ENCODE results near the gene GRK5. TPM values are rescaled to one million over a fixed set of nuclear protein-coding genes. Genes with fewer than 3 reads are reported as not detected.
A peak's percentile ranks its signal among the peaks of the same experiment; 100 is the strongest.

GRK5 gene
- total and polyA plus RNA-seq, 5 donors from 2014 or later, result 5.1 to 46.4 (median 14.5) TPM

DNA sequence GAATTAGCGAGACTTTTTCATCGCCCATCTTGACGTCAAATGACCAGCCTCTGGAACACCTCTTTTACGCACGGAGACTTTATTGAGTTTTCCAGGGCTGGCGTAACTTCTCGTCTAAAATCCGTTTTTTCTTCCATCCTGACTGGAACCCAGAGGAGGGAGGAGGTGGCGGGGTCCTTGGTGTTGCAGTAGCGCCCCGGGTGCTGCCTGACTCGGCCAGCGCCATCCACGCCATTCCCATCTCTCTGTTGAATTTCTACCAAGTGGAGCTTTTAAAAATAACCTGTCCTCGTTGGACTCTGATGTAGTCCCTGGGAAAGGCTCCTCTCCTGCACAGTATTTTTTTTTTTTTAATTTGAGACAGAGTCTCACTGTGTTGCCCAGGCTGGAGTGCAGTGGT is 179.3 kb downstream of the GRK5 start:
- peak overlapping the region in 2 of 3 donors; percentile 35 to 61 for H3K27ac Mint-ChIP-seq
- H3K4me3 ChIP-seq (ENCODE audit: low read depth, low read length), result no peak overlapping the region
- H3K27ac ChIP-seq (ENCODE audit: insufficient read depth, low read length, poor library complexity, severe bottlenecking), result no peak overlapping the region
- H3K36me3 Mint-ChIP-seq, result peaks cover 36% of the 10 kb centered on the region
- H3K9me3 Mint-ChIP-seq, result no peaks in the 10 kb centered on the region
- peaks cover 11 to 23% (median 19%) of the 10 kb centered on the region in 4 donors for H3K4me1 Mint-ChIP-seq
- no peaks in the 10 kb centered on the region for H3K27me3 Mint-ChIP-seq
- ATAC-seq (ENCODE audit: low read depth in 2 of 2) (no peak), DNase-seq (no peak)
- H3K36me3 ChIP-seq (ENCODE audit: control insufficient read depth, insufficient read depth, low read length), result peaks cover 10% of the 10 kb centered on the region
- peaks cover 3% of the 10 kb centered on the region for H3K4me1 ChIP-seq (ENCODE audit: control insufficient read depth, insufficient read depth, low read length, poor library complexity, severe bottlenecking)
- H3K9me3 ChIP-seq (ENCODE audit: control insufficient read depth in 2 of 2, low read length in 2 of 2), result no peaks in the 10 kb centered on the region
- H3K4me3 Mint-ChIP-seq, result no peak overlapping the region
- H3K27me3 ChIP-seq (ENCODE audit: control insufficient read depth, insufficient read depth, low read length), result no peaks in the 10 kb centered on the region

DNA sequence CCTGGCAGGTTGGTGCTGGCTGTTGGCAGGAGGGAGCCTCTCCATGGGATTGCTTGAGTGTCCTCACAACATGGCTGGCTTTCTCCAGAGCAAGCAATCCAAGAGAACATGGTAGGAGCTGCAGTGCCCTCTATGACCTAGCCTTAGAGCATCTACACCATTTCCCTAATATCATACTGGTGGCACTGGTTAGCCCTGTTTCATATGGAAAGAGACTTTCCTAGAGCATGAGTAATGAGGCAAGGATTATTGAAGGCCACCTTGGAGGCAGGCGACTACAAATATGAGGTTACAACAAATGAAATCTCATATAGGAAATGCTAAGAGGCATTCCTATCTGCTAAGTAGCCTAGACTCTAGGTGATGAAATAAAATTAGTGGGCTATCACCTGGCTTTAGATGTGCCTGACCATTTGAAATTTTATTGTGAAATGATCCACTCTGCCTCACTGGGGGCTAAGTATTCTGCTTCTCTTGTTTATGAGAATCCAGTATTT is 181.5 kb downstream of the GRK5 start:
- Histone ChIP-seq H3K4me3 (ENCODE audit: low read depth, low read length) (no peak overlapping the region), H3K36me3 (ENCODE audit: control insufficient read depth, insufficient read depth, low read length) (peaks cover 7% of the 10 kb centered on the region), H3K4me1 (ENCODE audit: control insufficient read depth, insufficient read depth, low read length, poor library complexity, severe bottlenecking) (no peaks in the 10 kb centered on the region), H3K27me3 (ENCODE audit: control insufficient read depth, insufficient read depth, low read length) (no peaks in the 10 kb centered on the region), H3K9me3 (ENCODE audit: control insufficient read depth in 2 of 2, low read length in 2 of 2) (no peaks in the 10 kb centered on the region), H3K27ac (ENCODE audit: insufficient read depth, low read length, poor library complexity, severe bottlenecking) (no peak overlapping the region)
- peaks cover 22% of the 10 kb centered on the region for H3K36me3 Mint-ChIP-seq
- peaks cover 0 to 18% (median 13%) of the 10 kb centered on the region in 4 donors for H3K4me1 Mint-ChIP-seq
- ATAC-seq (ENCODE audit: low read depth in 2 of 2), result no peak
- peak overlapping the region in 1 of 3 donors; percentile 29 for H3K27ac Mint-ChIP-seq
- DNase-seq, result no peak
- H3K4me3 Mint-ChIP-seq, result no peak overlapping the region
- H3K9me3 Mint-ChIP-seq, result peaks cover 0 to 2% (median 0%) of the 10 kb centered on the region in 7 donors
- H3K27me3 Mint-ChIP-seq, result no peaks in the 10 kb centered on the region

DNA sequence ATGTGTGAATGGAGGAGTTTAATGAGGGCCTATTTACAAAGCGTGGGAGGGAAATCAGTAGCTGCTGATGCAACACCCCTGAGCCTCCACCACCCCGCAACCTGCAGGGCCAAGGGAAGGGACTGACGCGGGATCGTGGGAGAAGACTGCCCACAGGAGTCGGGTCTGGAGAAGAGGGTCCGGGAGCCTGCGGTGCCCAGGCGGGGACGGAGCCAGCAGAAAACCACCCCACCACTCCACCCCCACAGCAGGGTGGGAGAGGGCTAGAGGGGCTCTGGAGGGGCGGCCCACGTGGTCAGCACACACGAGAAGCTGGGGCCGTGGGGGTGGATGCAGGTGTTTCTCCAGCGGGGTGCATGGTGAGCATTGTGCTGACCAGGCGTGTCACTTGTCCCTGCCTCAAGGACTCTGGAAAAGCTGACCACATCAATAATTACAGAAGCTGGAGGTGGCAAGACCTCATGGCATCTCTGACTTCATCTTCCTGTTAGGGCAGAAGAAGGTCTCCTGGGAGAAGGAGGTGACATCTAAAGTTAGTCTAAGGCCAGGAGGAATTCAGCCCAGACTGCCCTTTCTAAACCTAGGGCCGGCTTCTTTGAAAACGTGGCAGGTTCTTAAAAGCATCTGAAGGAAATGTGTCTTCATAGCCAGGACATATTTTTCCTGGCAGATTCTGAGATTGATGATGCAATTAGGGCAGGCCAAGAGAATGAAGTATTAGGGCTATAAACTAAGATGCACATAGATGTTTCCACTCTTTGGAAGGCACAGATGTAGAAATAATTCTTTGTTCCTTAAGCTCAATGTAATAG is 184.3 kb downstream of the GRK5 start:
- Mint-ChIP-seq H3K4me1 (peaks cover 0 to 19% (median 16%) of the 10 kb centered on the region in 4 donors), H3K4me3 (no peak overlapping the region), H3K27me3 (no peaks in the 10 kb centered on the region), H3K9me3 (peaks cover 0 to 2% (median 0%) of the 10 kb centered on the region in 7 donors), H3K36me3 (peaks cover 8% of the 10 kb centered on the region), H3K27ac (no peak overlapping the region)
- Histone ChIP-seq H3K4me1 (ENCODE audit: control insufficient read depth, insufficient read depth, low read length, poor library complexity, severe bottlenecking) (no peaks in the 10 kb centered on the region), H3K9me3 (ENCODE audit: control insufficient read depth in 2 of 2, low read length in 2 of 2) (no peaks in the 10 kb centered on the region), H3K4me3 (ENCODE audit: low read depth, low read length) (no peak overlapping the region), H3K36me3 (ENCODE audit: control insufficient read depth, insufficient read depth, low read length) (peaks cover 2% of the 10 kb centered on the region), H3K27me3 (ENCODE audit: control insufficient read depth, insufficient read depth, low read length) (no peaks in the 10 kb centered on the region), H3K27ac (ENCODE audit: insufficient read depth, low read length, poor library complexity, severe bottlenecking) (no peak overlapping the region)
- DNase-seq (no peak), ATAC-seq (ENCODE audit: low read depth in 2 of 2) (no peak)

DNA sequence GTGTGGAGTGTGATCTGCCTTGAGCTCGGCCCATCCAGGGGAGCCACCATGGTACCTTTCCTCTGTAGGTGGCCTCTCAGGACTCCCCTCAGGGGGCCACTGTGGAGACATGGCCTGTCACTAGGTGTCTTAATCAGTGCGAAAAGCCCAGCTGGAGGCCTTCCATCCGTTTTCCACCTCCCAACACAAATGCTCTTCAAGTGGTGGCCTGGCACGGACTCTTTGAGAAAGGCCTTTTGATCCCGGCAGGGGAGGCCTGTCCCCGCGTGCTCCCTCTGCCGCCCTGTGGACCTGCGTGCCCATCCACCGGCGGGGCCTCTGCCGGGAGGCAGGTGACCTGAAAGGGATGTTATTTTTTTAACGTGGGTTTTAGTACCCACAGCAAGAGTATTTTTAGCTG is 185.6 kb downstream of the GRK5 start:
- no peaks in the 10 kb centered on the region for H3K9me3 ChIP-seq (ENCODE audit: control insufficient read depth in 2 of 2, low read length in 2 of 2)
- DNase-seq (no peak), ATAC-seq (ENCODE audit: low read depth in 2 of 2) (no peak)
- Mint-ChIP-seq H3K9me3 (peaks cover 0 to 2% (median 0%) of the 10 kb centered on the region in 7 donors), H3K27ac (peak overlapping the region in 1 of 3 donors; percentile 43), H3K27me3 (no peaks in the 10 kb centered on the region), H3K4me3 (no peak overlapping the region), H3K36me3 (peaks cover 11% of the 10 kb centered on the region), H3K4me1 (peaks cover 0 to 19% (median 17%) of the 10 kb centered on the region in 4 donors)
- H3K27me3 ChIP-seq (ENCODE audit: control insufficient read depth, insufficient read depth, low read length), result no peaks in the 10 kb centered on the region
- no peaks in the 10 kb centered on the region for H3K4me1 ChIP-seq (ENCODE audit: control insufficient read depth, insufficient read depth, low read length, poor library complexity, severe bottlenecking)
- H3K4me3 ChIP-seq (ENCODE audit: low read depth, low read length), result no peak overlapping the region
- H3K27ac ChIP-seq (ENCODE audit: insufficient read depth, low read length, poor library complexity, severe bottlenecking), result no peak overlapping the region
- peaks cover 15% of the 10 kb centered on the region for H3K36me3 ChIP-seq (ENCODE audit: control insufficient read depth, insufficient read depth, low read length)

DNA sequence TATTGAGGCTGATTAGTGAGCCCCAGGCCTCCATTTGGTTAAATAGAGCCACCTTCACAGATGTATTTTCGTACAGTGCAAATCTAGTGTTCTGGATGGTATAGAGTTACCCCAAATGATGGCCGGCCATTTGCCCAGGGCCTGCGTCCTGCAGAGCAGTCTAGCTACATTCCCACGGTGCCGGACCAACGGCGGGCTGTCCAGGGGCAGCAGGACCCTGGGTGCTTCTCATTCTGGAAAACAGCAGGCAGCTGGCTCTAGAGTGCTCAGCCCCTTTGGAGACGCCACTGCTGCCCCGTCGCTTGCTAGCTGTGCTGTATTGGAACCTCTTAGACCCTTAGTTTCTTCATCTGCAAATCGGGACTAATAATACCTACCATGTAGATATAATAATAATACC is 186.1 kb downstream of the GRK5 start:
- no peak overlapping the region for H3K4me3 ChIP-seq (ENCODE audit: low read depth, low read length)
- peaks cover 0 to 2% (median 0%) of the 10 kb centered on the region in 7 donors for H3K9me3 Mint-ChIP-seq
- peaks cover 16% of the 10 kb centered on the region for H3K36me3 ChIP-seq (ENCODE audit: control insufficient read depth, insufficient read depth, low read length)
- no peak overlapping the region for H3K4me3 Mint-ChIP-seq
- H3K9me3 ChIP-seq (ENCODE audit: control insufficient read depth in 2 of 2, low read length in 2 of 2), result no peaks in the 10 kb centered on the region
- H3K27me3 ChIP-seq (ENCODE audit: control insufficient read depth, insufficient read depth, low read length), result no peaks in the 10 kb centered on the region
- DNase-seq, result no peak
- H3K36me3 Mint-ChIP-seq, result peaks cover 11% of the 10 kb centered on the region
- H3K27ac Mint-ChIP-seq, result peak overlapping the region in 2 of 3 donors; percentile 62 to 90
- peaks cover 0 to 19% (median 17%) of the 10 kb centered on the region in 4 donors for H3K4me1 Mint-ChIP-seq
- no peak for ATAC-seq (ENCODE audit: low read depth in 2 of 2)
- no peak overlapping the region for H3K27ac ChIP-seq (ENCODE audit: insufficient read depth, low read length, poor library complexity, severe bottlenecking)
- no peaks in the 10 kb centered on the region for H3K27me3 Mint-ChIP-seq
- H3K4me1 ChIP-seq (ENCODE audit: control insufficient read depth, insufficient read depth, low read length, poor library complexity, severe bottlenecking), result no peaks in the 10 kb centered on the region

DNA sequence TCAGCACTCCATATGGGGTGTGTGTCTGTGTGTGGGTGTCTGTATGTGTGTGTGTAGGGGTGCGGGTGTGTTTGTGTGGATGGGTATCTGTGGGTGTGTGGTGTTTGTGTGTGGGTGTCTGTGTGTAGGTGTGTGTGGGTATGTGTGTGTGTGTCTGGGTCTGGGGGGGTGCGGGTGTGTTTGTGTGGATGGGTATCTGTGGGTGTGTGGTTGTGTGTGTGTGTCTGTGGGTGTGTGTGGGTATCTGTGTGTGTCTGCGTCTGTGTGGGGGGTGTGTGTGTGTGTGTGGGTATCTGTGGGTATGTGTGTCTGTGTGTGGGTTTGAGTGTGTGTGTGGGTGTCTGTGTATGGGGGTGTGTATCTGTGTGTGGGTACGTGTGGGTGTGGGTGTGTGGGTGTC is 186.5 kb downstream of the GRK5 start:
- Mint-ChIP-seq H3K27me3 (no peaks in the 10 kb centered on the region), H3K4me1 (peaks cover 0 to 19% (median 17%) of the 10 kb centered on the region in 4 donors), H3K36me3 (peaks cover 11% of the 10 kb centered on the region), H3K4me3 (no peak overlapping the region), H3K27ac (peak overlapping the region in 2 of 3 donors; percentile 62 to 90), H3K9me3 (peaks cover 0 to 2% (median 0%) of the 10 kb centered on the region in 7 donors)
- Histone ChIP-seq H3K27ac (ENCODE audit: insufficient read depth, low read length, poor library complexity, severe bottlenecking) (no peak overlapping the region), H3K36me3 (ENCODE audit: control insufficient read depth, insufficient read depth, low read length) (peaks cover 16% of the 10 kb centered on the region), H3K4me1 (ENCODE audit: control insufficient read depth, insufficient read depth, low read length, poor library complexity, severe bottlenecking) (no peaks in the 10 kb centered on the region), H3K4me3 (ENCODE audit: low read depth, low read length) (no peak overlapping the region), H3K27me3 (ENCODE audit: control insufficient read depth, insufficient read depth, low read length) (no peaks in the 10 kb centered on the region), H3K9me3 (ENCODE audit: control insufficient read depth in 2 of 2, low read length in 2 of 2) (no peaks in the 10 kb centered on the region)
- DNase-seq (no peak), ATAC-seq (ENCODE audit: low read depth in 2 of 2) (no peak)

DNA sequence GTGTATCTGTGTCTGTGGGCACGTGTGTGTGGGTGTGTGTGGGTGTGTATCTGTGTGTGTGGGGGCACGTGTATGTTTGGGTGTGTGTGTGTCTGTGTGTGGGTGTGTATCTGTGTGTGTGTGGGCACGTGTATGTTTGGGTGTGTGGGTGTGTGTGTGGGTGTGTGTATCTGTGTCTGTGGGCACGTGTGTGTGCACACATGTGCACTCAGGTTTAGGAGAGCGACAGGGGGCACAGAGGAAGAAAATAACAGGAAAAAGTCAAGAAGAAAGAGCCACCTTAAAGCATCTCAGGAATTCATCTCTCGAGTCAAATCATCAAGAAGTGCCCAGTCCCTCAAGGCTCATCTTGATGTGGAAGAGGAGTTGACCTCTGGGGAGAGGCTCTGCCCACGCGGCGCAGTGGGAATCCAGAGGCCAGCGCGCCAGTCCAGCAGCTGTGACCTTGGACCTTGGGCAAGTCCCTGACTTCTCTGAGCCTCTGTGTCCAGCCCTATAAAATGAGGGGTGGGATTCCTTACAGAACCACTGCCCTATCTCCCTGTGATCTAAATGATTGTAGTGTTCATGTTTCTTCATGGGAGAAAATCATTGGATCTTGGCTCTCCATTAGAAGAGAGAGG is 187.4 kb downstream of the GRK5 start:
- Histone ChIP-seq H3K4me3 (ENCODE audit: low read depth, low read length) (no peak overlapping the region), H3K36me3 (ENCODE audit: control insufficient read depth, insufficient read depth, low read length) (peaks cover 22% of the 10 kb centered on the region), H3K4me1 (ENCODE audit: control insufficient read depth, insufficient read depth, low read length, poor library complexity, severe bottlenecking) (no peaks in the 10 kb centered on the region), H3K27ac (ENCODE audit: insufficient read depth, low read length, poor library complexity, severe bottlenecking) (no peak overlapping the region), H3K27me3 (ENCODE audit: control insufficient read depth, insufficient read depth, low read length) (no peaks in the 10 kb centered on the region), H3K9me3 (ENCODE audit: control insufficient read depth in 2 of 2, low read length in 2 of 2) (no peaks in the 10 kb centered on the region)
- peak overlapping the region; percentile 47 to 85 (median 71) for H3K27ac Mint-ChIP-seq
- H3K36me3 Mint-ChIP-seq, result peaks cover 13% of the 10 kb centered on the region
- H3K27me3 Mint-ChIP-seq, result no peaks in the 10 kb centered on the region
- DNase-seq (no peak), ATAC-seq (ENCODE audit: low read depth in 2 of 2) (no peak)
- peaks cover 0 to 19% (median 17%) of the 10 kb centered on the region in 4 donors for H3K4me1 Mint-ChIP-seq
- no peak overlapping the region for H3K4me3 Mint-ChIP-seq
- H3K9me3 Mint-ChIP-seq, result peaks cover 0 to 2% (median 0%) of the 10 kb centered on the region in 7 donors

All from CD4-positive, CD25-positive, alpha-beta regulatory T cell (primary cell).